Femur (tissue), 1 donor: ENCODE data around the gene RSAD2.
"Not testable (repeated sequence)": the region's sequence is repeated elsewhere in the genome, so short reads cannot be mapped to it uniquely, and the experiment has no call there.

Experiments
- DNase-seq: peaks from one replicate; pipeline ENCODE4 v3.0.0-alpha.2; 2017

Gene RSAD2

DNA sequence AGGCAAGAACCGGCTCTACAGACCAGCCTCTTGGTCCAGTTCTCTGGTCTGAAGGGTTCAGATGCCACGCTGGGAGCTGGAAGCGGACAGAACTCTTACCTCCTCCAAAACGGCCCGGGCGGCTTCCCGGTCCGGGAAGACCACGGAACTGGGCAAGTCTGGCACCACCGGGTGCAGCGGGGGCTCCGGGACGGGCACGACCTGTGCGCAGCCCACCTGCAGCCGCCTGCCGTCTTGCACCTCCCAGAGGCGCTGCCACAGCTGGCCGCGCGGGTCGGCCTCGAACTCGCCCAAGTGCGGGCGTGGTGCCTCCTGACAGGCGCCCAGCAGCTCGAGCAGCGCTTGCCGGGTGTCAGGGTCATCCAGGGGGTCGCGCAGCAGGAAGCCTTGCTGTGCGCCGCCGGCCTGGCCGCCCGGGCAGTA, 12.6 kb upstream of the RSAD2 start:
- peak; percentile 62 for DNase-seq

DNA sequence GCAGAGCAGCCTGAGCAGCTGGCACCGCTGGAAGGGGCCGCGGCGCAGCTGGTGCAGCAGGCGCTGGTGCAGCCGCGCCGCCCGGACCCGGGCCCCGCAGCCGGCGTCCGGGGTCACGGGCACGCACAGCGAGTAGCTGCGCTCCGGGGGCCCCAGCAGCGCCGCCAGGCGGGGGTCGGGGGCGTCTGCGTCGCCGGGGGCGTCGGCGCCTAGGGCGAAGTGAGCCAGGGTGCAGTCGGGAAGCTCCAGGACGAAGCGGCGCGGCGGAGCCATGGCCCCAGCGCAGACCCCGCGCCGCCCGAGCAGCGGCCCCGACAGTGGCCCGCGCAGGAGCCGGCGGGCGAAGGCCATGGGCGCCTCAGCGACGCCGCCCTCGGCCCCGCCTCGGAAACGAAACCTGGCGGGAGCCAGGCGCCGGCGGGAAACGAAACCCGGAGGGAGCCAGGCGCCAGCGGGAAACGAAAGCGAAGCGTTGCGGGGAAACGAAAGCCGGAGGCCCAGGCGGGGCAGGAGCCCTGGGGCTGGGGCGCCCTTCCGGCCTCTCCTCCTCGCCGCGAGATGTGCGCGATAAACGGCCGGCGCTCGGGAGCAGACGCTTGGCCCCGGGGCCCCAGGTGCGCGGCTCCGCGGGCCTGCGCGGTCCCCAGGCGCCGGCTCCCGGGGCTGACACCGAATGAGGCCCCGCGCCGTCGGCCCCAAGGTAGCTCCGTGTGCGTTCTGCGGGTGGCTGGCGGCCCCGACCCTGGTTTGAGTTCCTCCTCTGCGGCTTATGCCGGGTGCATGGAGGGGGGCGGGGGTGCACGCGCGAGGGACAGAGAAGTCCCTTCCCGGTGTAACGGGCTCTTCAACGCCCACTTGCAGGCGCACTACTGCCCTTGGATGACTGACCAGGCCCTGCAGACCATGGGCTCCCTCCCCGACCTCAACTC, 12.0 kb upstream of the RSAD2 start, which contains the start of gene CMPK2:
TSS of gene CMPK2 (minus strand) at position 562 of the 929 bp plus-strand sequence. CDS start at position 351, 211 bp downstream.
- peak; percentile 76 for DNase-seq

DNA sequence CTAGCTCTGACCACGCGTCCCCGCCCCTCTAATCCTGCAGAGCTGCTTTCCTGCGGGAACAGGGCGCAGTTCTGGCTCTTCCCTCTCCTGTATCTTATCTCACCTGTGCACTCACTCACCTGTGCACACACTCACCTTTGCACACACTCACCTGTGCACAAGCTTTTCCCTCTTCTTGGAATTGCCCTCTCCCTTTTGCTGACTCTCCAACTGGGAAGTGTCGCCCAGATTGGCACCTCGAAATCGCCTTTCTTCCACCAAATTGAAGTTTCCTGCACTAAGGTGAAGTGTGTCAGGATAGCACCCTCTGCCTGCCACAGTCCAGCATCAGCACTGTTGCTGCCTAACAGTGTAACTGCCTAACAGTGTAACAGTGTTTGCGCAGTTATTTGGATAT, 11.3 kb upstream of the RSAD2 start:
- peak; percentile 45 for DNase-seq

DNA sequence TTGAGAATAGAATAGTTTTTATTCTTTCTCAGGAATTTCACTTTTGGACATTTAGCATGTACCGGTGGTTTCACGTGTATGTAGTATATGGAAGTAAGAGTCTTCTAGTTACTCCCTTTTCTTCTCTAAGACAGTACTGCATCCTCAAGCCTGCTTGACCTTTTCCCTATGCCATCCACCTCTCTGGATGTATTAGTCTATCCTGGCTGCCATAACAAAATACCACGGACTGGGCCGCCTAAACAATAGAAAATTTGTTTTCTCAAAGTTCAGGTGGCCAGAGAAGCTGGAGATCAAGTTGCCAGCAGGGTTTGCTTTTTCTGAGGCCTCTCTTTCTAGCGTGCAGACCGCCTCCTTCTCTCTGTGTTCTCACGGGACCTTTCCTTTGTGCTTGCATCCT, 10.6 kb upstream of the RSAD2 start:
- no peak for DNase-seq

DNA sequence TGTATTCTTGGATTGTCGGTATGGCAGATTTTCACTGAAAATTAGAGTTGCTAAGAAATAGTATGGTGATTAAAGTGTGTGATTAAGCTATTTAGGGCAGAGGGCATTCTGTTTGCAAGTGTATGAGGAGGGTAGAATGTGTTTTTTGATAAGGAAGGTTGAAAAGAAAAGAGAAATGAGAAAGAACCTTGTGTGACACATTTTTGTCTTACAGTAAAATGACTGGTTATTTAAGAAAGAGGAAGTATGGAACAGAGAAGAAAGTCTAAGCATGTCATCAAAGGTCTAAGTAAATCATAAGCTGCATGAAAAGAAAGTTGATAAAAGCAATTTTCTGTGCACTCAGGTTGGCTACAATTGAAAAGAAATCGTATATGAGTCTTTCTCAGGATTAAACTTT, 5.2 kb upstream of the RSAD2 start:
- DNase-seq, result no peak

DNA sequence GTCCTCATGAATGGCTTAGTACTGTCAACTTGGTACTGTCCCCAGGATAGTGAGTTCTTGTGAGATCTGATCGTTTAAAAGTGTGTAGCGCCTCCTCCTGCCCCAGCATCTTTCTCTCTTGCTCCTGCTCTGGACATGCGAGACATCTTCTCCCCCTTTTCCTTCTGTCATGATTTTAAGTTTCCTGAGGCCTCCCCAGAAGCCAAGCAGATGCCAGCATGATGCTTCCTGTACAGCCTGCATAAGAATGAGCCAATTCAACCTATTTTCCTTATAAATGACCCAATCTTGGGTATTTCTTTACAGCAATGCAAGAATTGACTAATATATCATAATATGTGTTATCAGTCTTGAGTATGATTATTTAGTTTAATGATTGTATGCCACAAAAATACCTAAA, 3.5 kb upstream of the RSAD2 start:
- DNase-seq, result no peak

DNA sequence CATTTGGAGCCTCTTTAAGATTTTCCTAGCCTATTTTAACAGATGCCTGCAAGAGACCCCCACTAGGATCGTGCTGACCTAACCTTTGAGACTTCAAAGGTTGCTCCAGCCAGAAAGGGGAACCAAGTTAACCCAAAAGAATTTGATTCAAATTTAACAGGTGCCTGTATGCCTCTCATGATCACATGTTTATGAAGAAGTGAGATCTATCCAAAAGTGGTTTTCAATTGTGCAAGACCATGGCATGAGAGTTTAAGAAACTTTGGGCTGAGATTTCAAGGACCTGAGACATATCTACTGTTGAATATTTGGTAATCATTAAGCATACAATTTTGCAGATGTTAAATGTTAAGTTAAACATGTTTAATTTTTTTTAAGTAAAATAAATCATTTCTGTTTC, 1.3 kb upstream of the RSAD2 start:
- DNase-seq, result no peak

DNA sequence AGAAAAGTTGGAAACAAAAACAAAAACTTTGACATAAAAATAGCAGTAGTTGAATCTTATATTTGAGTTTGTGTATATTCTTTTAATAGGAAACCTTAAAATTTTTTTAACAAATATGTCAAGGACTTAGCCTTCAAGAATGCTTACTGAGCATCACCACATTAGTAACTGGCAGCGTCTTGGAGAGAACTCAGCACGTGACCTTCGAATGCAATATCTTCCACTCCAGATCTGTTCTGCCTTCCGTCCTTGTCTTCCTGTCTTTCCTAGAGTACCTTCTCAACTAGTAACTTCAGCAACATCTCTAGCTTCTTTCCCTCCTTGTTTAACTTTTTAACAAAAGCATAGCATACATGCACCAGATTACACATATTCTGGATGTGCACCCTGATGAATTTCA, 972 bp downstream of the RSAD2 start:
- no peak for DNase-seq

DNA sequence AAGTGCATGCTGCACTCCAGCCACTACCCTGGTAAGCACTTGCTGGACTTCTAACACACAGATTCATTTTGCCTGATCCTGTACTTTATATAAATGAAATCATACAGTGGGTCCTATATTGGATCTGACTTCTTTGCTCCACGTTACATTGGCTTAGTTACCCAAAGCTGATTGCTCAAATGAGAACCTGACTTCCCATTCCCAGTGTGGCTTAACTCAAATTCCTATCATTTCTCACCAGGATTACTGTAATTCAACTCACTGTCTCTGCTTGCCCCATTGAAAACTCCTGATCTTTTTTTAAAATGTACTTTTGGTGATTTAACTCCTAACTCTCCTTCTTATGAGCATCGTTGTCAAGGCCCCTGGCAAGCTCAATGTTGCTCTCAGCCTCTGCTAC, 1.4 kb downstream of the RSAD2 start:
- DNase-seq, result no peak

DNA sequence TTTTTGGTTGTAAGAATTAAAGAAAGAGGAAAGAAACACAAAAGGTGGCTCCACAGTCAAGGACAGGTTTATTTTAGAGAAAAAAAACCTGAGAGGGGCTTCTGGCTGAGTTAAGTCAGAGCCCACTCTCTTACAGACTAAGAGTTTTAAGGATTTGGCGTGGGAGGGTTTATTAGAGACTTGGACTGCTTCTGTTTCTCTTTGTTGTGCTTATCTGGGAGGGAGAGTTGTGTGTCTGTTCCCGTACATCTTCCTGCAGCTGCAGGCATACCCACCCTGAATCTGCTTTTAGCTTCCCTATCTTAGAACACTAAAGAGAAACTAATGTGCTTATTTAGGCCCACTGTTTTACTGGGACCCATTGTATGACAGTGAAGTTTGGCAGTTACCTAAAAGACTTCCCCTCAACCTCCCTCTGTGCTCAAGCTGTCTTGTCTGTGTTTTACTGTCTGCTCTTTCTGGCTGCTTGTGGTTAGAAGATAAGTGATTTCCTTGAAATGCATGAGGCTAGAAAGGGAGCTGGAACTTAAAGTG, 2.7 kb downstream of the RSAD2 start:
- DNase-seq, result no peak

DNA sequence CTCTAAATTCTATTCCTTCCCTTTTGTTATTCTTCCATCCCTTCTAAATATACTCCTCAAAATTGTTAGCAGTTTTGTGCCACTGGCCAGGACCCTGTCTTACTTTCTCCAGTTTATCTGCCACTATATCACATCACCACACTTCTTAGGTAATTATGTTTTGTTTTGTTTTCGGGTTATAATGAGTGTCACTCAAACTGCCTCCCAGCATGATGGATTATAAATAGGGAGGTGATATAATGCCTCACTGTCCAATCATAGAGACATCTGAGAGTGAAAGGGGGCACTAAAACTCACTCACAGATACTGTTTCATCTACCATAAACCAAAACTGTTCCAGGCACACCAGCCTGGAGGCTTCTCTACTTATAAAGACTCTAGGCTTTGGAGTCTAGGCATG, 3.5 kb downstream of the RSAD2 start:
- no peak for DNase-seq

DNA sequence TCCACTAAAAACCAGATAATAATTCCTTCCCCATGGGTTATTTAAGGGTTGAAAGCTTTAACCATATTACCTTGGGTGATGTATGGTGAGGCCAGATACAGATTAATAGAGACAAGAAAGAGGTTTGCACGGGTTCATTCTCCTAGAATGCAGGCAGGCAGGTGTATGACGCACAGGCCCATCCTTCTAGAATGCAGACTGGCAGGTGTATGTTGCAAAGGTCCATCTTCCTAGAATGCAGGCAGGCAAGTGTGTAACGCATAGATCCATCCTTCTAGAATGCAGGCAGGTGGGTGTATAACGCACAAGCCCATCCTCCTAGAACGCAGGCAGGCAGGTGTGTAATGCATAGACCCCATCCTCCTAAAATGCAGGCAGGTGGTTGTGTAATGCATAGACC, 3.9 kb downstream of the RSAD2 start:
- DNase-seq, result no peak

DNA sequence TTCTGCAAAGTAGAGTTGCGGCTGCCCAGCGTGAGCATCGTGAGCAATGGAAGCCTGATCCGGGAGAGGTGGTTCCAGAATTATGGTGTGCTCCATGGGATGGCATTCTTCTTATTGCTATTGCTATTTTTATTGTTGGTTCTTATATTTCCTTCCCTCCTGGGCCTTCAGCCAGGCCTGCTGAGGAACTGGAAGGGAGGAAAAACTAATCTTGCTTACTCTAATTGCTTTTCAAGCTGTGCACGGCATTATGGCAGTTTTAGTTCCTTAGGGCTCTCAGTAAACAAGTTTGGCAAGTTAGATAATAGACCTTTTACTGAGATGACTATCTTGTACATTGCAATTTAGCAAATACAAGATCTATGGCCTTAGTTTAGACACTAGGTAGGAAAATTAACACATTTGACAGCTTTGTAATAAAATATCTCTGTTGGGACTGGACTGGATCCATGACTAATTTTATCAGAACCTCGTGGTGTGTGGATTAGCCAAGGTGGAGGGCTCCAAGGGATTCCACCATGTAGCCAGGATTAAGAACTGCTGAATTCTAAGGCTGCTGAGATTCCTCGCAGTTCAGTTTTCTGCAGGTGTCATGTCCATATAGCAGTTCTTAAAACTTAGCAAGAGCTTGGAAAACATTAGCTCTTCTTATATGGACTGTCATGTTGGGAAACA, 6.0 kb downstream of the RSAD2 start:
- peak; percentile 63 for DNase-seq

DNA sequence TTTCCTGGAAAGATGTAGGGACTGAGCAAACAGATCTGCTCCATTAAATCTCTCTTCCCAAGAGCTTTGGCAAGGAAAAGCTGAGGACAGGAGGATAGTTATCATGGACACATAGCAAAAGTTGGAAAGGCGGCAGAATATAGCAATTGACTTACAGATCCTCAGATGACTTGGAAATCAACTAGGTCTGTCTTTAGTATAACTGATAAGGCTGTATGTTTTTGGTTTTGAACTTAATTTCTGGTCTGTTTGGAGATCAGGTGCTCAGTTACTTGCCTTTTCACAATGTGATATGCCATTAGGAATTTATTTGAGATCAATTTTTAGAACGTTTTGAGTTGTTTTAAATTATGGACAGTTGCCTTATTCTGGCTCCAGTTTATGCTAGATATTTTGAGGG, 8.0 kb downstream of the RSAD2 start:
- no peak for DNase-seq

DNA sequence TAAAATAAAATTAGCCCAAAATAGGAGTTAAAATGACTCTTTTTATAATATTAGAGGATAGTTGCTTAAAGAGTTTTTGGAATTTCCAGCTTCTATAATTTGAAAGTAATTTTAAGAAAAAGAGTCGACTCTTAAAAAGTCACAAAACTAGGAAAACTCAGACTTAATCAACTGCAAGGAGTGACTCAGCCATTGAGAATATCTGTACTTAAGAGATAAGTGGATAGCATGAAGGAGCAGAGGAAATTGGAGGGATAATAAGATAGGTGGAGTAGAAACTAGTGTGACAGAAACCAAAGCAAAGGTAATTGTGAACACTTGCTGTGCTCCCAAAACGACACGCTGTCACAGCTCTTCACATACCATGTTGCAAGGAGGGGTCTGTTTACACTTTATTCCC, 8.4 kb downstream of the RSAD2 start:
- no peak for DNase-seq

DNA sequence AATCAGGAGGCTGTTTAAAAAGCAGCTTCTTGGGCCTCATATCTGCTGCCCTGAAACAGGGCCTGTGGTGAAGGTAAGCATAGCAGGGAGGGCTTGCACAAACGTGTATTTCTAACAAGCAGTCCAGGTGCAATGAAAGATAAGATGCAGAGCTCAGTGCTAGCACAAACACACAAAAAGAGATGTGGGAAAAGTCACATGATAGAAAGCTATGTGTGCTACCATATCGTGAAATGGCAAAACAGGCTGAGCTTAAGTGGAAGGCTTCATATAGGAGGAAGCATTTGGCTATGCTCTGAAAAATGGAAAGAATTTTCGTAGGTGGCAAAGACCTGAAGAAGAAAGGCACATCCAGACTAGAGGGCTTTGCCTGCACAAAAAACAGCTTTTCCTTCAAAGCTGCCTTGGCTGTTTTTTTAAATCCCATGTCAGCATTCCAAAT, 10.2 kb downstream of the RSAD2 start:
- DNase-seq, result no peak

DNA sequence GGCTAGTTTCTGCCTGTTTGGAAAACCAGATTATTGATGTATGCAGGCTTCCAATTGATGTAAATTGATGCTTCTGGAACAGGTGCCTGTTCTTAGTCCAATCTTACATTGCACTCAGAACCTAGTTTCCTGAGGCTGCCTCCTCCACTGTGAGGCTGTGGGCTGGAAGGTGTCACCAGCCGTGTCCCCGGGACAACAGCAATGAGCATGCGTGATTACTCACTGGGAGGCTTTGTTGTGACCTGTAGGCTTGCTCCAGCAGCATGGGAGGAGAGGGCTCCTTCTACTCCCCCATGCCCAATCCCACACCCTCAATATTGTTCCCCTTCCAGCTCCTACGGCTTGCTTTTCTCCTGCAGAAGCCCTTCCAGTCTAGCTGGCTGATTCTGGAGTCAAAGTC, 11.1 kb downstream of the RSAD2 start:
- no peak for DNase-seq

DNA sequence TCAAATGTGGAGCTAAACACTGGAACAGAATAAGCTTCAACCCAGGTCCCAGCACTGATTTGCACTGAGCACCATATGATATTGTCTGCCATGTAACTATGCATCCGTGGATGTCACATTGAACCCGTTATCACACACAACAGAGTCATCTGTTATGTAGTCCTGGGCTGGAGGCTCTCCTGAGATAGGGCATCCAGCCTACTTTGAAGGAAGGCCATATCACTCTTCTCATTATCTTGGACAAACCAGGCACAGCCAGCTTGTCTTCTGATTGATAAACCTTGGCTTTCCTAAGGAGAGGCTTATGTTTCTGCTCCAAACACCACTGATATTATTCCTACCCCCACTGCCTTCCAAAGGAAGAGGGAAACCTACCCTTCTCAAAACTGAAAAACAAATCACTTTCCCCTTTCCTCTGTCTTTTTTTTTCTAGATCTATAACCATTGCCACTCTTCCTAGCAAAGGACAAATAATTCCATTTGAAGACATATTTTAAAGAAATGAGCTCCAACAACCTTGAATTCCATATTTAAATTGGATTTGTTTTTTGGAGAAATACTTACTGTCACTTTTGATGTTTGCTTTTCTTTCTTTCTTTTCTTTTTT, 16.4 kb downstream of the RSAD2 start:
- DNase-seq, result no peak

DNA sequence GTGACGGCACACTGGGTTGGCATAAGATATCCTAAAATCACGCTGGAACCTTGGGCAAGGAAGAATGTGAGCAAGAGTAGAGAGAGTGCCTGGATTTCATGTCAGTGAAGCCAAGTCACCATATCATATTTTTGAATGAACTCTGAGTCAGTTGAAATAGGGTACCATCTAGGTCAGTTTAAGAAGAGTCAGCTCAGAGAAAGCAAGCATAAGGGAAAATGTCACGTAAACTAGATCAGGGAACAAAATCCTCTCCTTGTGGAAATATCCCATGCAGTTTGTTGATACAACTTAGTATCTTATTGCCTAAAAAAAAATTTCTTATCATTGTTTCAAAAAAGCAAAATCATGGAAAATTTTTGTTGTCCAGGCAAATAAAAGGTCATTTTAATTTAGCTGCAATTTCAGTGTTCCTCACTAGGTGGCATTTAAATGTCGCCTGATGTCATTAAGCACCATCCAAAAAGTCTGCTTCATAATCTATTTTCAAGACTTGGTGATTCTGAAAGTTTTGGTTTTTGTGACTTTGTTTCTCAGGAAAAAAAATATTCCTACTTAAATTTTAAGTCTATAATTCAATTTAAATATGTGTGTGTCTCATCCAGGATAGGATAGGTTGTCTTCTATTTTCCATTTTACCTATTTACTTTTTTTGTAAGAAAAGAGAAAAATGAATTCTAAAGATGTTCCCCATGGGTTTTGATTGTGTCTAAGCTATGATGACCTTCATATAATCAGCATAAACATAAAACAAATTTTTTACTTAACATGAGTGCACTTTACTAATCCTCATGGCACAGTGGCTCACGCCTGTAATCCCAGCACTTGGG, 19.6 kb downstream of the RSAD2 start:
- DNase-seq, result no peak

DNA sequence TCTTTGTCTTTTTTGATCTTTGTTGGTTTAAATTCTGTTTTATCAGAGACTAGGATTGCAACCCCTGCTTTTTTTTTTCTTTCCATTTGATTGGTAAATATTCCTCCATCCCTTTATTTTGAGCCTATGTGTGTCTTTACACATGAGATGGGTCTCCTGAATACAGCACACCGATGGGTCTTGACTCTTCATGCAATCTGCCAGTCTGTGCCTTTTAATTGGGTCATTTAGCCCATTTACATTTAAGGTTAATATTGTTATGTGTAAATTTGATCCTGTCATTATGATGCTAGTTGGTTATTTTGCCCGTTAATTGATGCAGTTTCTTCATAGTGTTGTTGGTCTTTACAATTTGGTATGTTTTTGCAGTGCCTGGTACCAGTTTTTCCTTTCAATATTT, 25.0 kb downstream of the RSAD2 start:
- not testable (repeated sequence) for DNase-seq

DNA sequence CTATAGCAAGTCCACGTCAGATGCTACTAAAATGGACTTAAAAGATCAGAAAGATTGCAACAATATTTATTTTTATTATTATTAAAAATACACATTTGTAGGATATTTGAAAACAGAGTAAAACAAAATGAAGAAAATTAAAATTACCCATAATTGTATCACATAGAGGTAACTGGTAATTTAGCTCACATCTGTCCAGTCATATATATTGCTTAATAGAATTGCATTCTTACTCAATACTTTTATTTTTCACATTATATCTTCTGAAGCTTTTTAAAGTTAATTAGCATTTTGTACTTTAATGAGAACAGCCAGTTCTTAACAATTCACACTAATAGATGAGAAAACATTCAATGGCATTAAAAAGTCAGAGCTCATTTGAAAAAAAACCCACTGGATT, 28.1 kb downstream of the RSAD2 start:
- no peak for DNase-seq

DNA sequence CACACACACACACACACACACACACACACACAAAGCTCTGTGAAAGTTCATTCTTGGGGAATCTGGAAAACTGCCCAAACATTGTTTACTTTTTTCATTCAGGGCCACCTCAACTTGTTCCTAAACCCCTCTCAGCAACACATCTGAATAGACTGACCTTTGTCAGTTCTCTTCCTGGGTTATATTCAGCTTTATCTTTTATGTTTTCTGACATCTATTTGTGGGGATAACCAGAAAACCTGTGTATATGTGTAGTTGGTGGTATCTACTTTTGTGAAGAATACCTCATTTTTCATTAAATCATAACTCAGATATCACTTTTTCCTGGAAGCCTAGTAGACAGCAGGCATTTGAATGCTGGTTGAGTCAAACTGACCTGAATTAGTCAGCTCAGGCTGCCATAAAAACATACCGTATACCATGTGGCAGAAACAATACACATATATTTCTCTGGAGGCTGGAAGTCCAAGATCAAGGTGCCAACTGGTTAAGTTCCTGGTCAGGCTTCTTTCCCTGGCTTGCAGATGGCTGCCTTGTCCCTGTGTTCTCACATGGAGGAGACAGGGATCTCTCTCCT, 28.7 kb downstream of the RSAD2 start:
- DNase-seq, result no peak
